ENCODE measurements around the gene CFAP46.
"Not testable (repeated sequence)": the region's sequence is repeated elsewhere in the genome, so short reads cannot be mapped to it uniquely, and the experiment has no call there.

Gene CFAP46

DNA sequence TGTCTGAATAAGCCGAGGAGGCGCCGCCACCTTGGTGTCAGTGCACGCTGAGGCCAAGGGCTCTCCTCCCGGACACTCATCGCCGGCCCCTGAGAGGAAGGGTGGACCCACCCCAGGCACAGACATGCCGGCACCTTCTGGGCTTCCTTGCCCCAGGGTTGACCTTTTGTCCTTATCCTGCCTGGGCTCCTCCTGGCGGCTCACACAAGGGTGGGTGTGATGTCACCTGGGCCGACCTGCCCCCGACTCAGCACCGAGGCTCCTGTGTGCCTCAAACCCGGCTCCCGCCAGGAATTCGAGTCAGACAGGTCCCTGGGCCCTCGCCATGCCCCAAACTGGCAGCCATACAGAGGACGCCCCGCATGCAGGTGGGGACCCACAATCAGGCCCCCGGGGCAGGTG is 17.7 kb upstream of the CFAP46 start:
- POLR2A ChIA-PET, result no interaction called here
- TF ChIP-seq FOXA1 (IDR thresholded peaks at IDR 0.05), result no peak
- TF ChIP-seq ARNT (IDR thresholded peaks at IDR 0.05), result no peak
- TF ChIP-seq BHLHE40 (IDR thresholded peaks at IDR 0.05; ENCODE audit: borderline replicate concordance), result no peak
- CTCF ChIA-PET, result no interaction called here
- DNase-seq (ENCODE audit: extremely low spot score), result no peak

DNA sequence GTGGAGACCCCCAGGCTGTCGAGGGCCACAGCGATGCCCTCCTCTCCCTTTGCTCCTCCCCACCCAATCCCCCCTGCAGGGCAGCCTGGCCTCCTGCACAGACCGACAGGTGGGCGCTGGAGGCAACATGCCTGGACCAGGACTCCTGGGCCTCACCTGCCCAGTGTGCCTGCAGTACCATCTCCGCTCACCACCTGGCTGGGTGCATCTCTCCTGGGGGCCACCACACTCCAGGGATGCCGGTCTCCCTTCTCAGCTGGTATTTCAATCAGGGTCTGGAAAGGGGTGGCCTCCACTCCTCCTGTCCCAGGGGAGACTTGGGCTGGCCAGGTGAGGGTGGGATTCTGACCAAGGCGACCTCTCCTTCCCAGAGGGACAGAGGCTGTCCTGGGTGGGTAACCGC is 17.2 kb upstream of the CFAP46 start:
- no peak for DNase-seq (ENCODE audit: extremely low spot score)
- CTCF ChIA-PET, result no interaction called here
- POLR2A ChIA-PET, result no interaction called here
- TF ChIP-seq ELF4 (IDR thresholded peaks at IDR 0.05) (no peak), LEF1 (IDR thresholded peaks at IDR 0.05; ENCODE audit: borderline replicate concordance) (no peak), SUZ12 (IDR thresholded peaks at IDR 0.05) (no peak), TARDBP (IDR thresholded peaks at IDR 0.05) (no peak), CTBP1 (IDR thresholded peaks at IDR 0.05; ENCODE audit: borderline replicate concordance) (no peak), FOXM1 (IDR thresholded peaks at IDR 0.05; ENCODE audit: borderline replicate concordance) (no peak), FOXA1 (IDR thresholded peaks at IDR 0.05) (no peak), L3MBTL2 (conservative IDR thresholded peaks at IDR 0.05) (no peak), ZNF384 (IDR thresholded peaks at IDR 0.05) (no peak), HDGF (IDR thresholded peaks at IDR 0.05; ENCODE audit: borderline replicate concordance) (no peak), FOXK2 (IDR thresholded peaks at IDR 0.05) (no peak), NFRKB (IDR thresholded peaks at IDR 0.05) (no peak), BHLHE40 (IDR thresholded peaks at IDR 0.05; ENCODE audit: borderline replicate concordance) (no peak), ARNT (IDR thresholded peaks at IDR 0.05) (no peak), SP1 (IDR thresholded peaks at IDR 0.05) (no peak)
- TF ChIP-seq, protein P1, sequence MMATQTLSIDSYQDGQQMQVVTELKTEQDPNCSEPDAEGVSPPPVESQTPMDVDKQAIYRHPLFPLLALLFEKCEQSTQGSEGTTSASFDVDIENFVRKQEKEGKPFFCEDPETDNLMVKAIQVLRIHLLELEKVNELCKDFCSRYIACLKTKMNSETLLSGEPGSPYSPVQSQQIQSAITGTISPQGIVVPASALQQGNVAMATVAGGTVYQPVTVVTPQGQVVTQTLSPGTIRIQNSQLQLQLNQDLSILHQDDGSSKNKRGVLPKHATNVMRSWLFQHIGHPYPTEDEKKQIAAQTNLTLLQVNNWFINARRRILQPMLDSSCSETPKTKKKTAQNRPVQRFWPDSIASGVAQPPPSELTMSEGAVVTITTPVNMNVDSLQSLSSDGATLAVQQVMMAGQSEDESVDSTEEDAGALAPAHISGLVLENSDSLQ (IDR thresholded peaks at IDR 0.05), result no peak

DNA sequence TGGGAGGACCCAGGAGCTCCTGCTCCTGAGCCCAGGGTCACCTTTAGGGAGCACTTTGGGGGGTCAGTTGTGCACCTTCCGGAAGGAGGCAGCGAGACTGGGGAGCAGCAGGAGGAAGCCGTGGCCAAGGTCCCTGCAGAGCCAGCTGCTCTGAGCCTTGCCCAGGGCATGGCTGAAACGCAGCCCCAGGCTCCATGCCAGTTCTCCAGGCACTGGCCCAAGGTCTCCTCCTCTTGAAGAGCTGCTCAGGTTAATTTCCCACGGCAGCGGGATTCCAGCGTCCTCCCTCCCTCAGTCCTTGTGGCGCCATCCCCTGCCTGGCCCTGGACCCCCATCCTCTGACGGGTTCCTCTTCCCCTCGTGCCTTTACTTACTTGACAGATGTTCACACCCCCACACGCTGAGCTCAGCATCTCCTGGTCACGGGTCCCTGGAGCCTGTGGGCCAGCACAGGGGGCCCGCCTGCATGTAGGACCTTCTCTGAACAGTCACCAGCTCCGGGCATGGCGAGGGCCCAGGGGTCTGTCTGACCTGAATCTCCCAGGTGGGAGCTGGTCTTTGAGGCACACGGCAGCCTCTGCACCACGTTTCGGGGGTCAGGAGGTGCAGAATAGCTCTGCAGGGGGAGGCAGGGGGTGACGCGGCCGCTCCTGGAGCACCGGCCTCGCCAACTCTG is 16.7 kb upstream of the CFAP46 start:
- DNase-seq (ENCODE audit: extremely low spot score), result no peak
- TF ChIP-seq, protein P1 (IDR thresholded peaks at IDR 0.05), result no peak
- TF ChIP-seq NFRKB (IDR thresholded peaks at IDR 0.05) (no peak), ZNF384 (IDR thresholded peaks at IDR 0.05) (no peak), ARNT (IDR thresholded peaks at IDR 0.05) (no peak), LEF1 (IDR thresholded peaks at IDR 0.05; ENCODE audit: borderline replicate concordance) (no peak), FOXK2 (IDR thresholded peaks at IDR 0.05) (no peak), FOXM1 (IDR thresholded peaks at IDR 0.05; ENCODE audit: borderline replicate concordance) (no peak), SP1 (IDR thresholded peaks at IDR 0.05) (no peak), FOXA1 (IDR thresholded peaks at IDR 0.05) (no peak), SUZ12 (IDR thresholded peaks at IDR 0.05) (no peak), BHLHE40 (IDR thresholded peaks at IDR 0.05; ENCODE audit: borderline replicate concordance) (no peak), TARDBP (IDR thresholded peaks at IDR 0.05) (no peak), L3MBTL2 (conservative IDR thresholded peaks at IDR 0.05) (no peak), HDGF (IDR thresholded peaks at IDR 0.05; ENCODE audit: borderline replicate concordance) (no peak)
- CTCF ChIA-PET, result no interaction called here
- POLR2A ChIA-PET, result no interaction called here

DNA sequence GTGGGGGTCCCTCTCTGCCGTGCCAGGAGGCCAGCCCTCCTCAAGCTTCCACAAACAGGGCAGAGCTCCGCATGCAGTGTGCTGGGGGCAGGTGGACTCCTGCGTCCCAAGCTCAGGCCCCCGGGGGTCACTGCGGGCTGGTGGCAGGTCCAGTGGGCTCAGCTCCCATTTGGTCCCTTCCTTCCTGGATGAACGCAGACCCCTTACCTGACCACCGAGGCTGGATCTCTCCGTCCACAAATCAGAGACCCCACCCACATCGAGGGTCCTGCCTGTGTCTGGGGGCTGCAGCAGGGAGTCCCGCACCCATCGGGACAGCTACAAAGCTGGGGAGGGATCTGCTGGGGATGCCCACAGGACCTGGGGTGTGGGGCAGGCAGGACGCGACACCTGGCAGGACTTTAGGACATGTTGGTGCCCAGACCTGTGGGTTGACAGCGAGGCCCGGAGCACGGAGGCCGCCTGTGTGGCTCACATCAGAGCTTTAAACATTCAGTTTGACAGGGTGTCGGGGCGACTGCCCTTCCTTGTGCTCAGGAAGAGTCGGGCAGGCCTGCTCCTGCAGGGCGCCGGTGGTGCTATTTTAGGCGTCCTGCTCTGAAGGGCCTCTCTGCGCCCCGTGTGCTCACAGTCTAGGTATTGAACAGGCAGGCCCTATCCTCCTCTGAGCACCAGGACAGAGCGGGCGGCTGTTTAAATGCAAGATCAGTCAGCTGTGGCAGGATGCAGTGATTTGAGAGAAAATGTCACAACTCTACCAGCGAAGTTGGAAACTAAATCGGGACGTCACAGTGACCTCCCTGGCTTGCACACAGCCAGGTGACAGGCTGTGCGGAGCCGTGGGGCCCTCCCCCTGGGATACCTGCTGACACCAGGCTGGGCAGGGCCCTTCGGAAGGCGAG is 15.9 kb upstream of the CFAP46 start:
- TF ChIP-seq LEF1 (IDR thresholded peaks at IDR 0.05; ENCODE audit: borderline replicate concordance), result no peak
- CTCF ChIA-PET, result no interaction called here
- no peak for DNase-seq (ENCODE audit: extremely low spot score)
- POLR2A ChIA-PET, result no interaction called here

DNA sequence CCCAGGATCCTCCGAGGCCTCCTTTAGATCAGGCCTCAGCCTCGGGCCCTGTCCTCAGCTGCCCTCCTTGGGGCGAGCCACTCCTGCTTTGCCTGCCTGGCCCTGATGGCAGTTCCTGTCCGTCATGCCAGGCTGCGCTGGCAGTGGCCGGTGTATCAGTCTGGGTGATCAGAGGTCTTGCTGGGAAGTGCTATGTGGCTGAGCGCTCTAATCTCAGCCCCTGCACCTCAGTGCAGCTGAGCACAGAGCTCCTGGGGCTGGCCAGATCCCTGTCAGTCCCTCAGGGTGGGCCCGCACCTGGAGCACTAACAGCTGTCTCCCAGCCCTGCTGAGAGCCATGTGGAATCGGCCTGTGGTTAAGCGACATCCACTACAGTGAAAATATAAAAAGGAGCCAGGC is 14.8 kb upstream of the CFAP46 start:
- CTCF ChIA-PET, result no interaction called here
- no peak for DNase-seq (ENCODE audit: extremely low spot score)
- TF ChIP-seq ELF4 (IDR thresholded peaks at IDR 0.05) (no peak), FOXM1 (IDR thresholded peaks at IDR 0.05; ENCODE audit: borderline replicate concordance) (no peak), ZNF384 (IDR thresholded peaks at IDR 0.05) (no peak), TARDBP (IDR thresholded peaks at IDR 0.05) (no peak)
- POLR2A ChIA-PET, result no interaction called here

DNA sequence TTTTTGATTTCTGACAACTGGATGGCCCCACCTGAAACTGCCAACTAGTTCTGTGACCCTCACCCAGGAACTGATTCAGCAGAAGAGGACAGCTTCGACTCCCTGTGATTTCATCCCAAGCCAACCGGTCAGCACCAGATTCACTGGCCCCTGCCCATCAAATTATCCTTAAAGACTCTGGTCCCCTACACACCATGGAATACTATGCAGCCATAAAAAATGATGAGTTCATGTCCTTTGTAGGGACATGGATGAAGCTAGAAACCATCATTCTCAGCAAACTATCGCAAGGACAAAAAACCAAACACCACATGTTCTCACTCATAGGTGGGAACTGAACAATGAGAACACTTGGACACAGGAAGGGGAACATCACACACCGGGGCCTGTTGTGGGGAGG is 13.9 kb upstream of the CFAP46 start:
- POLR2A ChIA-PET, CTCF ChIA-PET: not testable (repeated sequence)

DNA sequence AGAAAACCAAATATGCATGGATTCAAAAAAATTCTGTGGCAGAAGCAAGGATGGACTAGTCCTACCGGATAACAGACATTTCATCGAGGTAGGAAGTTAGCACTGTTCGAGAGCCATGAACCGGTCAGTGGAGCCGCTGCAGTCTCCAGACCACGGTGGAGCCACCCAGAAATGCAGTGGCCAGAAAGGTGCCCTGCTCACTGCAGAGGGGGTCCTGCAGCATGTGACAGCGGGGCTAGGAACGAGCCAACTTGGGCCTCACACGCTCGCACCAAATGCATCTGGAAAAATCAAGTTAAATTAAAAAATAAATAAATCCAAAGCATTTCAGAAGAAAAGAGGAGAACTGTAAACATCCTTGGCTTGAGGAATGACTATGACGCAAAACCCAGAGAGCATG is 13.1 kb upstream of the CFAP46 start:
- TF ChIP-seq TARDBP (IDR thresholded peaks at IDR 0.05), result no peak
- TF ChIP-seq, protein P1 (IDR thresholded peaks at IDR 0.05), result no peak
- no peak for TF ChIP-seq ARNT (IDR thresholded peaks at IDR 0.05)
- no peak for TF ChIP-seq ZNF384 (IDR thresholded peaks at IDR 0.05)
- CTCF ChIA-PET, result no interaction called here

More for the DNA sequence above, 13.9 kb upstream of the CFAP46 start:
- not testable (repeated sequence) for DNase-seq (ENCODE audit: extremely low spot score)

More for the DNA sequence above, 13.1 kb upstream of the CFAP46 start:
- DNase-seq (ENCODE audit: extremely low spot score), result no peak
- POLR2A ChIA-PET, result no interaction called here
